ELF-1 (cell line): ENCODE results near the gene SLC2A11.
A peak's percentile ranks its signal among the peaks of the same experiment; 100 is the strongest.
"Not testable (repeated sequence)": the region's sequence is repeated elsewhere in the genome, so short reads cannot be mapped to it uniquely, and the experiment has no call there.

Experiments
- DNase-seq: peaks from one replicate; pipeline ENCODE4 v3.0.0-alpha.2; 2016; ENCODE audit warnings: low read depth, low spot score

SLC2A11 gene

DNA sequence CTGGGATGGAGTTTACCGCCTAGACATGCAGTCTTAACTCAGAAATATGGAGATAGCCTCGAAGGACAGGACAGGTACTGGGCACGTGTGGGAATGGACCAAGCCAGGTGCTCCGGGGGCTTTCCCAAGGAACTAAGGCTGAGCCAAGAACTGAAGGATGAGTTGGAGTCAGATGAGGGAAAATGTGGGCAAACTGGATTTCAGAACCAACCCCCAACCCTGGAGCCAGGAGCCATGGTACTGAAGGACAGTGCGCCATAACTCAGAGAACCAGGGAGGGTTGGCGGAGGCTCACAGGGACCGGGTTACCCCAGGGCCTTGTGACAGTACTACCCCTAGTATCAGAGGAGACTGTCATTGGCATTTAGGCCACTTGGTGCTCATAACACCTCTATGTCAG is 34.1 kb downstream of the SLC2A11 start:
- no peak for DNase-seq

DNA sequence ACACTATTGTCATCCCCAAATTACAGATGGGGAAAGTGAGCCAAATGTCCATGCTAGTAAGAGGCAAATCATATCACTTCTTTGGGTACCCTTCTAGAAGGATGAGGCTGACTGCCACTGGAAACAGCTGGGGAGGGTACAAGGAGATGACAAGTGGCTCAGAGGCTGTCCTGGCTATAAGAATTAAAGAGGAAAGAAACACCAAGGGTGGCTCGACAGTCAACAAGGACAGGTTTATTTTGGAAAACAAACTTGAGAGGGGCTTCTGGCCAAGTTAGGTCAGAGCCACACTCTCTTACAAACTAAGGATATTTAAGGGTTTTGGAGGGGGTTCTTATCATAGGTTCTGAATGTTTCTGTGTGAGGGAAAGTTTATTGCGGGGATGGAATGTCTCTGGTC is 34.5 kb downstream of the SLC2A11 start:
- no peak for DNase-seq

DNA sequence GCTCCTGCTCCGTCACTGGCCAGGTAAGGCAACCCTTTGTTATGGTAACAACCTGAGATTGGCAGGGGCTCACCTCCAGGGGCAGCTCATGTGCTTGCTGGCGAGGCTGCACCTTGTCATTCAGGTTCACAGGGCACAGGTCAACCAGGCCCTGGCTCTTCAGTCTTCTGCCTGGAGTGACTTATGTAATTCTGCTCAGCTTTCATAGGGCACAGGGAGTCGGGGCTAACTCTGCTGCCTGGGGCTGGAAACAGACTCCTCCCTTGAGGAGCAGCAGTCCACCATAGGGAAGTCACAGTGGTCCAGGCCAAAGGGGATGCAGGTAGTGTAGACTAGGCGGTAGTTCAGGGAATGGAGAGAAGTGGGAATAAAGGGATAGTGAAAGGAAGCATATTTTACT is 35.0 kb downstream of the SLC2A11 start:
- no peak for DNase-seq

DNA sequence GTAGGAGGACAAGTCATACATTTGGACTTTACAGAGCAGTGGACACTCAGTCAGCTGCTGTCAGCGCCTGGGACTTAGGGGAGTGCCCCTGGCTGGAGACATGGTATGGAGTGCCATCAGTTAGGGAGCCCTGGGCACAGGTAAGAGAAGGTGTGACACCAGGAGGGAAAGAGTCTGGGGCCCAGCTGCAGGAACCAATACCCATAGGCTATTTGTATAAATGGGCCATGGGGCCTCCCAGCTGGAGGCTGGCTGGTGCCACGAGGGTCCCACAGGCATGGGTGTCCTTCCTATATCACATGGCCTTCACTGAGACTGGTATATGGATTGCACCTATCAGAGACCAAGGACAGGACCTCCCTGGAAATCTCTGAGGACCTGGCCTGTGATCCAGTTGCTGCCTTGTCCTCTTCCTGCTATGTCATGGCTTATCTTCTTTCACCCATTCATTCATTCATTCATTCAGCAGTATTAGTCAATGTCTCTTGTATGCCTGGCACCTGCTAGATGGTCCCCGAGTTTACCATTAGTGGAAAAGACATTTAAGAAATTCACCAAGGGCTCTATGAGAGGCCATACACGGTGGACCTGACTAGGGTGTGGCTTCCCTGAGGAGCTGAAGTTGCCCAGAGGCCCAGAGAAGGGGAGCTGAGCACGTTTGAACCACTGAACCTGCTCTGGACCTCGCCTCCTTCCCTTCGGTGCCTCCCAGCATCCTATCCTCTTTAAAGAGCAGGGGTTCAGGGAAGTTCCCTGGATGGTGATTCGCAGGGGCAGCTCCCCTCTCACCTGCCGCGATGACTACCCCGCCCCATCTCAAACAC is 35.7 kb downstream of the SLC2A11 start:
- DNase-seq = no peak

DNA sequence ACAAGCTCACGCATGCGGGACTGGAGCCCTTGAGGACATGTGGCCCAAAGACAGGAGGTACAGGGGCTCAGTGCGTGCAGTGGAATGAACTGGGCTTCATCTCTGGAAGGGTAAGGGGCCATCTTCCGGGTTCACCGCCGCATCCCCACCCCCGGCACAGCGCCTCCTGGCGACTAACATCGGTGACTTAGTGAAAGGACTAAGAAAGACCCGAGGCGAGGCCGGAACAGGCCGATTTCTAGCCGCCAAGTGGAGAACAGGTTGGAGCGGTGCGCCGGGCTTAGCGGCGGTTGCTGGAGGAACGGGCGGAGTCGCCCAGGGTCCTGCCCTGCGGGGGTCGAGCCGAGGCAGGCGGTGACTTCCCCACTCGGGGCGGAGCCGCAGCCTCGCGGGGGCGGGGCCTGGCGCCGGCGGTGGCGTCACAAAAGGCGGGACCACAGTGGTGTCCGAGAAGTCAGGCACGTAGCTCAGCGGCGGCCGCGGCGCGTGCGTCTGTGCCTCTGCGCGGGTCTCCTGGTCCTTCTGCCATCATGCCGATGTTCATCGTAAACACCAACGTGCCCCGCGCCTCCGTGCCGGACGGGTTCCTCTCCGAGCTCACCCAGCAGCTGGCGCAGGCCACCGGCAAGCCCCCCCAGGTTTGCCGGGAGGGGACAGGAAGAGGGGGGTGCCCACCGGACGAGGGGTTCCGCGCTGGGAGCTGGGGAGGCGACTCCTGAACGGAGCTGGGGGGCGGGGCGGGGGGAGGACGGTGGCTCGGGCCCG is 36.5 kb downstream of the SLC2A11 start, which contains the start of gene MIF:
Gene MIF, plus strand, starts transcription at position 439 of the 765 bp plus-strand sequence. Its CDS starts 92 bp downstream, at position 531.
- DNase-seq = peak; percentile 99

DNA sequence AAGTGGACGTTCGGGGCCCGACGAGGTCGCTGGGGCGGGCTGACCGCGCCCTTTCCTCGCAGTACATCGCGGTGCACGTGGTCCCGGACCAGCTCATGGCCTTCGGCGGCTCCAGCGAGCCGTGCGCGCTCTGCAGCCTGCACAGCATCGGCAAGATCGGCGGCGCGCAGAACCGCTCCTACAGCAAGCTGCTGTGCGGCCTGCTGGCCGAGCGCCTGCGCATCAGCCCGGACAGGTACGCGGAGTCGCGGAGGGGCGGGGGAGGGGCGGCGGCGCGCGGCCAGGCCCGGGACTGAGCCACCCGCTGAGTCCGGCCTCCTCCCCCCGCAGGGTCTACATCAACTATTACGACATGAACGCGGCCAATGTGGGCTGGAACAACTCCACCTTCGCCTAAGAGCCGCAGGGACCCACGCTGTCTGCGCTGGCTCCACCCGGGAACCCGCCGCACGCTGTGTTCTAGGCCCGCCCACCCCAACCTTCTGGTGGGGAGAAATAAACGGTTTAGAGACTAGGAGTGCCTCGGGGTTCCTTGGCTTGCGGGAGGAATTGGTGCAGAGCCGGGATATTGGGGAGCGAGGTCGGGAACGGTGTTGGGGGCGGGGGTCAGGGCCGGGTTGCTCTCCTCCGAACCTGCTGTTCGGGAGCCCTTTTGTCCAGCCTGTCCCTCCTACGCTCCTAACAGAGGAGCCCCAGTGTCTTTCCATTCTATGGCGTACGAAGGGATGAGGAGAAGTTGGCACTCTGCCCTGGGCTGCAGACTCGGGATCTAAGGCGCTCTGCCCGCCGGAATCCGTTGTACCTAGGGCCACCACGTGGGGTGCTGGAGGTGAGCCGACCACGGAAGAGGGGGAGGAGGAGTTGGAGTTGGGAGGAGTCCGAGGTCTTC is 37.3 kb downstream of the SLC2A11 start:
- peak; percentile 89 for DNase-seq

DNA sequence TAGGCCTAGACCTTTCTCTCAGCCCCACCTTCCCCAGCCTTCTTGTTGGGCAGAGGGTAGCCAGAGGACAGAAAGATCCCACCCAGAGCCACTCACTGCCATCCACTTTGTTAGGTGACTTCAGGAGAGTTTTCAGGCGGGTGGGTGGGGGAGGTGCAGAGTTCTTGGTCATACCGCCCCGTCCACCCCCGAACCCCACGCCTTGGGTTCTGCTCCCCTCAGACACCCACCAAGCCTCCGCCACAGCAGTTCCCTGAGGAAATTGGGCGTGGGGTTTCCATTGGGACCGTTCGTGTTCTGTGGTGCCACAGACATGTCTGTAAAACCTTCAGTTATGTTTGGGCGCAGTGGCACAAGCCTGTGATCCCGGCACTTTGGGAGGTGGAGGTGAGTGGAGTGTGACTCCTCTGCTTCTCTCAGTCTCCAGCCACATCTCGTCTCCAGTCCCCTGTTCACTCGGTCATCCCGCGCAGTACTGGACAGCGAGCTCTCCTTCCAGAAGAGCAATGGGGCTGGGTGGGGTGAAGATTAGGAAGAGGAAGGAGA is 38.0 kb downstream of the SLC2A11 start:
- DNase-seq = no peak

DNA sequence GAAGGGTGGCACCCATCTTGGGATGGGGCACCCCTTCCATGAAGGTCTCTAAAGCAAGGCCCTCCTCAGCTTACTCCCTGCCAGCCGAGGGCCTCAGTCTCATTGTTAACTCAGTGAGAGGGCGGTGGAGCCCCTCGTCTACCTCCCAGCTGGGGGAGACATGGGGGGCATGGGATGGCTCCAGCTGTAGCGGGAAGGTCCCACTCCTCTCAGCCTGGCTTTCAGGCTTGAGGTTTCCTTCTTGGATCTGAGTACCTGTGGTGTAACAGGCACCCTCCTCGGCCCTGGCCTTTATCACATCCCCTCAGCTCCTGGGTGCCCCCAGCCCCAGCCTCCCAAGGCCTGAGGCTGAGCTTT is 38.5 kb downstream of the SLC2A11 start:
- DNase-seq = no peak

DNA sequence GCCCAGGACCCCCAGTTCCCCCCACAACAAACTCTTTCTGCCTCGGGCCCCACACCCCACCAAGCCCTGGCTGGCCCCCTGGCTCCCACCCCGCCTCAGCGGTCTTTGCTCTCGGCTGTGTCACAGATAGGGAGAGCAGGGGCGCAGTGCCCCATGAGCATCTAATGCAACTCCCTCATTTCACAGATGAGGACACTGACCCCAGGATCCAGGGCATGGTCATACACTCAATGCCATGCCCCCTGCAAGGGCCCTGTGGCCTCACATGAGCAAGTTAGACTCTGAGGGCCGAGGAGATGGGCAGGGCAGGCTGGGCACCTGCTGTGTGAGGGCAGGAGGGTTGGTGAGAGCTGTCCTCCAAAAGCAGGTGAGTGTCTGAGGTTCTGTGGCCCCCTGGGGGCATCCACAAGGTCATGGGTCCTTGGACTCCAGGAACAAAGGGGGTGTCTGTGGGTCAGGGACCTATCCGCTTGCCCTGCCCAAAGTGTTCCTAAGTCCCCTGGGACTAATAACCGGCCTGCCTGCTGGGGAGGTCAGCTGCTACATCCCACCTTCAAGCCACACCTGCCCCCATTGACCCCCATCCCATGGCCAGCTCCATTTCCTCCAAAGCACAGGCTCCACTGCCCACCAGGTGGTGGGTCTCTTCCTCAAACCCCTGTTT is 39.0 kb downstream of the SLC2A11 start:
- no peak for DNase-seq

DNA sequence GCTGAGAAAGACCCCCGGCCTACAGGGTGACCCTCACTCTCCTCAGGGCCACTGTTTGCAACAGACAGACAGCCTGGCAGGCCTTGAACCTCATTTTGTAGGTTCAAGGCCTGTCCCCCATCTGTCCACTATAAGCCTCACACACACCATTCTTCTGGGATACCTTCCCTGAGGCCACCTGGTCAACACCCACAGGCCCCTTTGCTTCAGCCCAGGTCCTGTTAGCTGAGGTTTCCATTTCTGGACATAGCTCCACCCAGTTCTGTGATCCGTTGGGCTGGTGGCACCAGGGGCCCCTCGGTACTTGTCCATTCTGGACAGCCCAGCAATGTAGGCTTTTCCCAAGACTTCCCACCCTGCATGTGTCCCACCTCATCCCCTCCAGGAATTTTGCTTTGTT is 39.6 kb downstream of the SLC2A11 start:
- DNase-seq = no peak

DNA sequence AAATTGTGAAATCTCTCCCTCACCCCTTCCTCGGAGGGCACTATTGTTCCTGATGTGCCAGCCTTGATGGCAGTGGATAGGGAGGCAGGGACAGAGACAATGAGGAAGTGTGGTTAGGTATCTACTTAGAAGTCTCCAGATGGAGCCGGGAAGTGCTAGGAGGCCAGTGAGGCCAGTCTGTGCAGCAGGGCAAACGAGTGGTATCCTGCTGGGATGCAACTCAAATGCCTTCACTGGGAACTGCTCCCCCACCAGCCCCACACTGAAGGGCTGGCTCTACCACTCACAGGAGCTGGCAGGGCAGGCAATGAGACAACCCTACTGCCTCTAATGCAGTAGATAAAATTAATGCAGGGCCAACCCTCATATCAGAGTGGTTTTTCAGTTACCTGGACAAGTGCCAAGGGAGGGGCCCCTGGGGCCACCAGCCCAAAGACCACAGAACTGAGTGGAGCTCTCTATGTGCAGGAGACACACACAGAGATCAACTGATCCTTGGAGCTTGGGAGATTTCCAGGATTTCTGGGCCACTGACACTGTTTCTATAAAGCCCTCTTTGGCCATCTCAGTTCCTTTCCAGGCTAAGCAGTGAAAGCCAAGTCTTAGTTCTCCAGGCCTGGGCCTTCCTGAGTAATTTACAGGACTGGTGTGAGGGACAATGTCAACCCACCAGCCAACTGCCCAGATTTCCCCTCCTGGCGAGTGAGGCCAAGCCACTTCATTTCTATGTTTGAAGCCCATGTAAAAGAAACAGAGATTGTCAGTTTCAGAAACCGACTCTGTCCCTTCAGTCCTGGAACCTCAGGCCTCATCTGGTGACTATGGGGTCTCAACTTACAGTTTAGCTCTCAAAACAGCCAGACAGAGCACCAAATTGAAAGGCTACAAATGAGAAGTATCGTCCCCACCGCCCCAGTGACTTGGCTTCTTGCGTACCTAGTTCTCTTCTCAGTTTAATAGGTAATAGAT is 40.6 kb downstream of the SLC2A11 start:
- no peak for DNase-seq

DNA sequence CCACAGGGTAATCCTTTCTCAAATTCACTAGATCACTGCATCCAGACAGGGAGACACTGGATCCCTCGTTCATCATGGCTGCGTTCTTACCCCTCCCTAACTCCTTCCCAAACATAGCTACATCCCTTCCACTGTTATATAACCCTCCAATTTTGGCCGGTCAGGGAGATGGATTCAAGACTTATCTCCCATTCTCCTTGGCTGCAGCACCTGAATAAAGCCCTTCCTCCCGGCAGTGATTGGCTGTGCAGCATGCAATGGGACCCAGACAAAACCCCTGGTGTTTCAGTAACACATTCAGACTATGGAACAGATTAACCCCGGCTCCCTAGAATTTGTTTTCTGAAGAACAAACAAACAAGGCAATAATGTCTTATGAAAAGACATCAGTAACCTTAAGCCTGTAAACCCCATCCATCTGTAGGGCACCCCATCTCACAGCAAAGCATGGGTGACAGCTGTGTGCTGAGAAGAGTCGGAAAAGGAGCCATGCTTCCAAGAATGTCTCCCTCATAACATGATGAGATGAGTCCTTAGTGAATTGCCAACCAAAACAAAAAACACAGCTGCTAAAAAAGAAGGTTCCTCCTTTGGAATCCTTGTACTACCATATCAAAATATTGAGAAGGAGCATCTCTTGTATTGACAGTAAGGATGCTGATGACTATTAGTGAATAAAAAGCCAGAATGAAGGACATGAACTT is 41.5 kb downstream of the SLC2A11 start:
- DNase-seq = no peak

DNA sequence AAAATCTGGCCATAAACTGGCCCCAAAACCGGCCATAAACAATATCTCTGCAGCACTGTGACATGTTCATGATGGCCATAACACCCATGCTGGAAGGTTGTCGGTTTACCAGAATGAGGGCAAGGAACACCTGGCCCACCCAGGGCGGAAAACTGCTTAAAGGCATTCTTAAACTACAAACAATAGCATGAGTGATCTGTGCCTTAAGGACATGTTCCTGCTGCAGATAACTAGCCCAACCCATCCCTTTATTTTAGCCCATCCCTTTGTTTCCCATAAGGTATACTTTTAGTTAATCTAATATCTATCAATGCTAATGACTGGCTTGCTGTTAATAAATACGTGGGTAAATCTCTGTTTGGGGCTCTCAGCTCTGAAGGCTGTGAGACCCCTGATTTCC is 42.6 kb downstream of the SLC2A11 start:
- not testable (repeated sequence) for DNase-seq

DNA sequence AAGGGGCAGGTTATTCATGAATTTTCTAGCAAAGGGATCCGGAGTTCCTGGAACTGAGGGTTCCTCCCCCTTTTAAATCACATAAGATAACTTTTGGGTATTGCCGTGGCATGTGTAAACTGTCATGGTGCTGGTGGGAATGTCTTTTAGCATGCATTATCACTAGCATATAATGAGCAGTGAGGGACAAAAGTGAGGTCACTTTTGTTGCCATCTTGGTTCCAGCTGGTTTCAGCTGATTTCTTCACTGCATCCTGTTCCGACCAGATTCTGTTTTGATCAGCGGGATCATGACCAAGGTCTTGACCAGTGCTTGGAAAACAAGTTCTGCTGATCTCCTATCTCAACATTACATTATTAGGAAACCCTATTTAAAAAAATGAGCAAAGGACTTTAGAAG is 43.9 kb downstream of the SLC2A11 start:
- DNase-seq = no peak

DNA sequence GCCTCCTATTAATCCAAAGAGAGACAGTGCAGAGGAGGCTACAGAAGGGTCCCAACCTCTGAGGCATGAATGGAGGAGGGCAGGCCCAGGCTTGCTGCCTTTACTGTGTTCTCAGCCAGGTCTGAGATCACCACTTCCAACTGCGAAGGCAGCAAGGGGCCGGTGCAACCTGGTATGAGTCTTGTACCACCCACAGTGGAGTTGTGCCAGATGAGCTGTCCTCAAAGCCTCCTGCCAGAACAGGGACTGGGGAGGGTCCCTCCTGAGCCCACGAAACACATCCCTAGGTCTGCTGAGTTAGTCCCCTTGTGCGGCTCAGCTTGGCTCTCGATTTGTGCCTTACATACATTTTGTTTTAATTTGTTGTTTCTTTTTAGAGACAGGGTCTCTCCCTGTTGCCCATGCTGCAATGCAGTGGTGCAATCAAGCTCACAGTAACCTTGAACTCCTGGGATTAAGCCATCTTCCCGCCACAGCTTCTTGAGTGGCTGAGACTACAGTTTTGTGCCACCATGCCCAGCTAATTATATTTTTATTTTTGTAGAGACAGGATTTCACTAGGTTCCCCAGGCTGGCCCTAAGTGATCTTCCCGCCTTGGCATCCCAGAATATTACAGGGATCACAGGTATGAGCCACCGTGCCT is 45.8 kb downstream of the SLC2A11 start:
- no peak for DNase-seq

DNA sequence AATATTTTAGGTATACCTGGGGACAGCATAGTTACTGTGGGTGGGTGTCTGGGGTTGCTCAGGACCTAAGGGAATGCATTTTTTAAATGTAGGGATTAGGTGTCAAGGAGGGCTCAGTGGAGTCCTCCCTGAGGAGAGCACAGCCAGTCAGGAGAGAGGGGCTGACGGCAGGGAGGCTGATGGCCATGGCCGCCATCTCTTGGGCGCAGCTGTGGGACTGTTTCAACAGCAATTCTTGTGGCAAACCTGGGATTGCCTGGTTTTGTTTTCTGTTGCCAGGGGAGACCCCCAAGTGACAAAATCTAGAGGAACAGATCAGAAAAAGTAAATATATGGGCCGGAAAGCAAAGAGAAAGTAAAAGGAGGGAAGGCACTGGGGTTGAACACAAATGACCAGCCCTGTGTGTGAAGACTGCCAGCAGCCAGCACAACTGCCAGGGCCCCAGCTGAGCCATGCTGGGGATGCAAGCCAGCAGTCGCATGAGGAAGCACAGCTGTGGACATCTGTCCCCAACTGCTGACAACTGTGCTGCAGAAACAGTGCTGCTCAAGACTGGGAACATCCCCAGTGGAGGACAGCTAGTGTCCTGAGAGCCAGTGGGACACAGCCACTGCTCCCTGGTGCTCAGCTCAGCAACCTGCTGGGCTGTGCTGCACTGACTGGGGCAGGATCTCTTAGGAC is 47.0 kb downstream of the SLC2A11 start:
- DNase-seq = no peak

DNA sequence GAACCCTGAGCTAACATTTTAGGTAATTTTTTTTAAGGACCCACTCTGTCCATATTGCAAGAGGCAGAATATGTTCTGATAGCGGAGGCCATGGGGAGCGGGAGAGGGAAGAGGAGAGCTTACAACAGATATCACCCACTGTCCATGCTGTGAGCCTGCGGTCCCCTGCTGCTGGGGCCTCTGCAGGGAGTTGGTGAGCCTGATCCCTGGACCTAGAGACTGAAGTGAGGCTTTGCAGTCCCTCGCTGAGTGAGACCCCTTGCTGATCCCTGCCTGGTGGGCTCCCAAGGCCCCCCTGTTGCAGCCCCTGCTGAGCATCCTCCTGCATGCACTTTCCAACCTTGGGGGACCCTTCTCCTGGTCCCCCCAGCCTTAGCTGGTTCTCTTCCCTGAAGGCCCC is 49.0 kb downstream of the SLC2A11 start:
- no peak for DNase-seq

DNA sequence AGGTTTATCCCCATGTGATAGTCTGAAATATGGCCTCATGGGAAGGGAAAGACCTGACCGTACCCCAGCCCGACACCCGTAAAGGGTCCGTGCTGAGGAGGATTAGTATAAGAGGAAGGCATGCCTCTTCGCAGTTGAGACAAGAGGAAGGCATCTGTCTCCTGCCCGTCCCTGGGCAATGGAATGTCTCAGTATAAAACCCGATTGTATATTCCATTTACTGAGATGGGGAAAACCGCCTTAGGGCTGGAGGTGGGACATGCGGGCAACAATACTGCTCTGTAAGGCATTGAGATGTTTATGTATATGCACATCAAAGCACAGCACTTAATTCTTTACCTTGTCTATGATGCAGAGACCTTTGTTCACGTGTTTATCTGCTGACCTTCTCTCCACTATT is 49.7 kb downstream of the SLC2A11 start:
- not testable (repeated sequence) for DNase-seq
